CD4-positive, alpha-beta T cell treated with Interleukin-21 for 1 hour (primary cell): Measurements from ENCODE around the gene SLC2A6.

ENCODE experiments used
- DNase-seq: peaks from one replicate; pipeline ENCODE4 v3.0.0-alpha.2; 2020

SLC2A6 gene

DNA sequence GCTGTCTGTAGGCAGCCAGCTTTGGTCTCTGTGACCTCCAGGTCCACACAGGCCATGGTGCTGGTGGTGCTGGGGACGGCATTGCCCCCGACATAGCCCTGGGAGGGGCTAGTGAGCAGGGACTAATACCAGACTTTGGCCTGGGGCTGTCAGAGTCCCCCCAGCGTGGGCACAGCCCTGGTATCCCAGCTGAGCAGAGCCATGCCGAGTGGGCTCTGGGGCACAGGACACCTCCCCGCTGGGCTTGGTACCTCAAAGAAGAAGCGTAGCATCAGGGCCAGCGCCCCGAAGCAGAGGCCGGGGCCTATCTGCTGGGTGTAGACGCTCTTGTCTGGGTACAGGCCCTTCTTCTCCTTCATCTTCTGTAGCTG lies 36.3 kb upstream of the SLC2A6 start:
- DNase-seq = no peak

DNA sequence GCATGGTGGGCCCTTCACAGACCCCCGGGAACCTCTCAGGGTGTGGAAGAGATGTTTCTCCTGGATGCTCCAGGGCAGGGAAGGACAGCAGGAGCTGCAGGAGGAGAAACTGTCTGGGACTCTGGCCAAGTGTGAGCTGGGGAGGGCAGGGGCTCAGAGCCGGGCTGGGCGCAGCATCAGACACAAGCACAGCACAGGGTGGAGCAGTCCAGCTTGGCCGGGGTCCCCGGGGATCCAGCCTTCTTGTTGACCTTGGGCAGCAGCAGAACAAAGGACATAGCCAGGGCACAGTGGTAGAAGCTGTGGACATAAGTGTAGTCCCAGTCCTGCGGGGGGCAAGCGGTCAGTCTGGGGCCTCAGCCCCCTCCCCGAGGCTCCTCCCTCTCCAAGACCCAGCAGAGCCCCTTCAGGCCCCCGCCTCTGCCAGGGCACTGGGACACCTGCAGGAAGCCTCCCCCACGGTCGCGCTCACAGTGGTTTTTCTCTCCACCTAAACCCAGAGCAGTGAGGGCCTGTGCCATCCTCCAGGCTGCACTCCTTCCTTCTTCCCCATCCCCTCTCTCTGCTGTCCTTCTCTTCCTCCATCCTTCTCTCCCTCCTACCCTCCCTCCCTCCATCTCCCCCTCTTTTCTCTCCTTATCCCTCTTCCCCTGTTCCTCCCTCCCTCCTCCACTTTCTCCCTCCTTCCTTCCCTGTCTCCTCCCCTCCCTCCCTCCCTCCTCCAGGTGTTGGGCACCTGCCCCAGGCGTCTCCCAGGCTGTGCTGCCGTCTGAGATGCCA lies 35.8 kb upstream of the SLC2A6 start:
- DNase-seq = no peak

- DNase-seq = no peak
Measured at GRCh38 chr9:133513214-133514100, 34.6 kb upstream of the SLC2A6 start.

- no peak for DNase-seq
Measured at GRCh38 chr9:133512253-133513213, 33.6 kb upstream of the SLC2A6 start.

DNA sequence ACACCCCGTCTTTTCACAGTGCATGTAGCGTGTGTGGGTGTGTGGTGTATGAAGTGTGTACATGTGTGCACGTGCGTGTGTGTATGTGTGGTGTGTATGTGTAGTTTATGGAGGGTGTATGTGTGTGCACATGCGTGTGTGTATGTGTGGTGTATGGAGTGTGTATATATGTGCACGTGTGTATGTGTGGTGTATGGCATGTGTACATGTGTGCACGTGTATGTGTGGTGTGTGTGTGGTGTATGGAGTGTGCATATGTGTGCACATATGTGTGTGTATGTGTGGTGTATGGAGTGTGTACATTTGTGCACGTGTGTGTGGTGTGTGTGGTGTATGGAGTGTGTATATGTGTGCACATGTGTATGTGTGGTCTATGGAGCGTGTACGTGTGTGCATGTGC lies 32.7 kb upstream of the SLC2A6 start:
- no peak for DNase-seq

DNA sequence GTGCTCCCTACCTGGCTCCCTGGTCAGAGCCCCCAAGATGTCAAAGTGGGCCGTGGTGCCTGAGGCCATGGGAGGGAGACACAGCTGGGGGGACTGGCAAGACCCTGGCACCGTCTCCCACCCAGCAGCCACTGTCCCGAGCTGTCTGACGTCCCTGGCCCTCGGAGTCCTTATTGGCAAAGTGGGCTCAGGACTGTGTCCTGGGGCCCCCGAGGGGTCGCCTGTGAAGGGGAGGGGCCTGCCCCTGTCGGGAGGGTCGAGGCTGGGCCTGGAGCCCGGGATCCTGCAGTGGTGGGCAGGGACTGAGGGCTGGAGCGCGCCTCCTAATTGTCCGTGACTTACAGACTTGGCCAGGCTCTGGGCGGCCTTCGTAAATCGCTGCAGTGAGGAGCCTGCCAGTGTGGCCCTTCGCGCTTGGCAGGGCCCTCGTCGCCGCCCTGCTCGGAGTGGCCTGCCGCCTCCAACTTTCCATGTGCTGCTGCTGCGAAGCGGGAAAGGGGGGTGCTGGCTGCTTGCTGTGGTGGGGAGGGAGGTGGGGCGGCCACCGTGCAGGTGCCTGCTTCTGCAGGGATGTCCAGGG lies 32.1 kb upstream of the SLC2A6 start:
- no peak for DNase-seq

DNA sequence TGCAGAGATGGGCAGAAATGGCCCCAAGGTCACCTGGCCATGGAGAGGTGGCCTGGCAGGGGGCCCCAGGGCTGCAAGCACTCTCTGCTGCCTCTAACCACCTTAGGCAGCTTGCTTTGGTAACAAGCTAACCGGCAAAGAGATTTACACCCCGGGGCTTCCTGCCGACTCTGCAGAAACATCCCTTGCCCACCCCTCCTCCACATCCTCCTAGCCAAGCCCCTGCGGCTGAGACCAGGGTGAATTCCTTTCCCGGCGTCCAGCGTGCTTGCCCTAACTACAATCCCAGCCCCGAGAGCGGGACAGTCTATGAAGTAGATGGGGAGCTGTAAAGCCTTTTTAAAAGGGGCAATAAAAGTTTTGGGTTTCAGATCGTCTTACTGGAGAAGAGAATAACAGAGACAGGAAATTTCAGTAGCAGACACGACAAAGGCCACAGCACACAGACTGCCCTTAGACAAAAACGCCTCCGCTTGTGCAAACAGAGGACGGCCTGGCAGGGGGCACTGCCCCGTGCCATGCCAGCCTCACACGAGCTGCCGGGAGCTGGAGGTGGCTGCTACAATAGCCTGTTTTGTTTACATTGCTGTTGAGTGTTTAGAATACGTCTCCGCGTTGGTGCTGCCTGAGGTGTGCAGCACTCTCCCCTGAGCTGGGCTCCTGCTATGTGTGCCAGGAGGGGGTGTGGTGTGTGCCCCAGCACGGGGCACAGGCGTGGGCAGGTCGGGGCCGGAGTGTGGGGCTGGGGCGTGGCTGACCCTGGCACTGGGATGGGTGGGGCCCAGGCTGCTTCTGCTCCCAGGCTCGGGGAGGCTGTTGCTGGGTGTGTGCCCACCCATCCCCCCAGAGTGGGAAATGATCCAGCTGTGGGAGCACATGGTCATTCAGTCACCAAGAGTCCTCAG lies 30.5 kb upstream of the SLC2A6 start:
- DNase-seq = peak; percentile 4

GRCh38 chr9:133508046-133508445 lies 29.1 kb upstream of the SLC2A6 start:
- DNase-seq = no peak

GRCh38 chr9:133507246-133507965 lies 28.5 kb upstream of the SLC2A6 start:
- DNase-seq = no peak

- DNase-seq = no peak
Measured at GRCh38 chr9:133506653-133507038, 27.7 kb upstream of the SLC2A6 start.

DNA sequence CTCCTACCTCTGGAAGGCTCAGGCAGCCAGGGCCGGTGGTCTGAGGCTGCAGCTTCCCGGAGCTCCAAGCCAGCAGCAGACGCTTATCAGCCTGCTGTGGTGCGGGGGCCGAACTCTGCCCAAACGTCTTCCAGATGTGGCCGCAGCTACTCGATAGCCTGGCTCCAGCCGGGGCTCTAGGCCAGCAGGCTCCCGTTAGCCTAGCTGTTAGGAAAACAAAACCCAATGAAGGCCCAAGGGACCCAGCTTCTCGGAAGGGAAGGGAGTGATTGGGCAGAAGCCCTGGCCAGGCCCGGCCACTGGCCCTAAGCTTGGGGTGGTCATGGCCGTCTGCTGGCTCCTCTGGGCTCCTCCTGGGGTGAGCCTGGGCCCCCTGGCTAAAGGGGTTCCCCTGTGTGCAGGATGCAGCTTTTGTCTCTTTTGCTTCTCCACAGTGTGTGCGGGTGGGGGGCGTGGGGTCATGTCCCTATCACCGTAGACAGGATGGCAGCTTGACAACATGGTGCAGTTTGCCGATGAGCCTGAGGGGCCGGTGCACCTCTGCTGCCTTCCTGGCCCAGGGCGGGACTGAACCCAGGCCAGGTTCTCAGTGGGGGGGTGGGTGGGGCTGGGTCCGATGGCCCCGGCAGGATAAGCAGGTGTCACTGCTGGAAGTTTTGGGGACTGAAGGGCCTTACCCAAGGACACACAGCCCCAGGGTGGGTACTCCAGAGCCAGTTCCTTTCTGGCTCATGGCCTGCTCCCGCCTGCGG lies 27.2 kb upstream of the SLC2A6 start:
- DNase-seq = no peak

GRCh38 chr9:133505186-133505830 lies 26.4 kb upstream of the SLC2A6 start:
- no peak for DNase-seq

GRCh38 chr9:133502112-133502511 lies 23.2 kb upstream of the SLC2A6 start:
- no peak for DNase-seq

GRCh38 chr9:133499892-133500270 lies 21.0 kb upstream of the SLC2A6 start:
- no peak for DNase-seq

DNA sequence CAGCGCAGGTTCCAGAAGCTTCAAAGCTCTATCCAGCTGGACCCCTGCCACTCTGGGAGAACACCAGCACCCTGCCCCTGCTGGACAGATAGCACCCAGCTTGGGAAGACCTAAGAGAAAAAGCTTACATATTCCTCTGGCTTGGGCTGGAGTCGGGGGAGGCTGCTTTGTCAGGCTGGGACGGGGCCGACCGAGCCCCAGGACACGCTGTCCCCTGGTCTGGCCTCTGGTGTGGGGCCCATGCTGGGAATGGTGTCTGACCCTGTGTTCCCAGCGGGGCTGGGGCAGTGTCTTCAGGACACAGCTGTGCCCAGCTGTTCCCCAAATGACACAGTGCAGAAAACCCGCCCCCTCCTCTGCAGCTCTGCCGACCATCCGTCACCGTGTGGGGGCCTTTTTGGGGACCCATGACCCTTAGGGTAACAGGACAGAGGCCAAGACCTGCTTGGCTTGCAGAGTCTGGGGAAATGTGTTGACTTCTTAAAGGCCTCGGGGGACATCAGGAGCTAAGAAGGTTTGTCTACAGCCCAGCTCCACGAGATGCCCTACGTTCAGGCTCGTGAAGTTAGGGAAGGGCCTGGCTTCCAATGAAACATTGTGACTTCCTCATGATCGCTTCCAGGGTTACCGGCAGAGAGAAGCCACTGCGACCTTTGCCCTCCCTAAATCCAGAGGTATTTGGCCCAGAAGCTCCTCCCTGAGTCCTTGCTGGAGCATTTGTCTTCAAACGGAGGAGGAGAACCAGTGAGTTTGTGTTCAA lies 20.4 kb upstream of the SLC2A6 start:
- no peak for DNase-seq

DNA sequence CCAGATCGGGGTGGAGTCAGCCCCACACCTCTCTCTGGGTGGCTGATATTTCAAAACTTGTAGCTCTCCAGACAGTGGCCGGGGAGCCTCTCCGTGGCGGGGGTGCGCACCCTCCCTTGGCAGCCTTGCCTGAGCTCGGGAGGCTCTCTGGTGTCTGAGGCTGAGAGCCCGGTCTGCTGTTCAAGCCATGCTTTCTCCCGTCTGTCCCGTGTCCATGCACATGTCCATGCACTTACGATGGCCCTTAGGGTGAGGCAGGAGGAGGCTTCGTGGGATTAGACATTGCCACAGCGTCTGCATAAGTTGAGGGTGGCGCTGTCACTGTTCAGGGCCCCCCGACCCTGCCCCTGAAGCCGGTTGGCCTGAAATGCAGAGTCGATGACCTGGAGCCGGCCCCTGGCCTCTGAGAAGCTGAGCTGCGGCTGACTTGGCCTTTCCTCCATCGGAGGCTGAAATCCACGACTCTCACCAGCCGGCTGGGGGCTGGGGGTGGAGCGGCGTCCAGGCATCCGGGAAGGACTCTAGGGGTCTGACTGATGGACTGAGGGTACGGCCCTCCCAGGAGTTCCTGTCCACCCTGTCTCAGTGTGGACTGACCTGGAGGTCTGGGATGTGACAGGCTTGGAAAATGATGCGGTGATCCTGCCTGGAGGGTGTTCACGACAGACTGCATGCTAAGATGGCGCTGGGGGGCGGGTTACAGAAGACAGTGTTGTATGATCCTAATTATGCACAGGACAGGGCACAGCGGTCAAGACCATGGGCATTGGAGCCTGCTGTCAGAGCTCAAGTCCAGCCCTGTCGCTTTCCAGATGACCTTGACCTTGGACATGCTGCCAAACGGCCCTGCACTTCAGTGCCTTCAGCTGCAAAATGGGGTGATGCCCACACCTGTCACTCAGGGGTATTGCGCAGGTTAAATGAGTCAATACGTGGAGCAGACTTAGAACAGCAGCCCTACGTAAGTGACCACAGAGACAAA lies 18.3 kb upstream of the SLC2A6 start:
- DNase-seq = no peak
